AG09309 (cell line): ENCODE results near the gene STK32B.
A peak's percentile ranks its signal among the peaks of the same experiment; 100 is the strongest.

Source experiments
- DNase-seq: peaks from one replicate; pipeline ENCODE4 v3.0.0-alpha.2; 2010; ENCODE audit warnings: low read depth
- H3K4me3 ChIP-seq: 2 replicates; pipeline ENCODE4 v1.5.1; 2011; ENCODE audit warnings: mild to moderate bottlenecking, low read depth, low read length, moderate library complexity; ENCODE audit not compliant: control insufficient read depth
- CTCF ChIP-seq: IDR thresholded peaks from 2 replicates; pipeline ENCODE4 v1.5.1; 2011; ENCODE audit warnings: mild to moderate bottlenecking, low read depth, low read length, inconsistent platforms; ENCODE audit not compliant: insufficient read depth, control insufficient read depth; ENCODE audit errors: missing control alignments

STK32B gene

GRCh38 chr4:5393911-5394513 lies 342.7 kb downstream of the STK32B start:
- no peak for DNase-seq
- no peak for TF ChIP-seq CTCF
- no peak overlapping the region for H3K4me3 ChIP-seq

GRCh38 chr4:5395781-5396180 lies 344.5 kb downstream of the STK32B start:
- no peak overlapping the region for H3K4me3 ChIP-seq
- DNase-seq: no peak
- TF ChIP-seq CTCF: no peak

- TF ChIP-seq CTCF: no peak
- no peak for DNase-seq
- no peak overlapping the region for H3K4me3 ChIP-seq
Measured at GRCh38 chr4:5398056-5398455, 346.8 kb downstream of the STK32B start.

GRCh38 chr4:5399124-5399523 lies 347.8 kb downstream of the STK32B start:
- no peak for TF ChIP-seq CTCF
- H3K4me3 ChIP-seq: no peak overlapping the region
- no peak for DNase-seq

- DNase-seq: no peak
Measured at GRCh38 chr4:5399790-5400421, 348.6 kb downstream of the STK32B start.

GRCh38 chr4:5403746-5404497 lies 352.6 kb downstream of the STK32B start:
- no peak overlapping the region for H3K4me3 ChIP-seq
- no peak for TF ChIP-seq CTCF
- no peak for DNase-seq

More at GRCh38 chr4:5399790-5400421, 348.6 kb downstream of the STK32B start:
- TF ChIP-seq CTCF: peak; percentile 87
- no peak overlapping the region for H3K4me3 ChIP-seq
